ENCODE results near the gene DOCK11. TPM values are rescaled to one million over a fixed set of nuclear protein-coding genes. Genes with fewer than 3 reads are reported as not detected.

The DOCK11 gene
- total and polyA plus RNA-seq, 9 of the 15 experiments (the other 6 are each of a cell fraction or from before 2014, with no cell fraction given) = 41.8 to 77.8 (median 50.9) TPM

DNA sequence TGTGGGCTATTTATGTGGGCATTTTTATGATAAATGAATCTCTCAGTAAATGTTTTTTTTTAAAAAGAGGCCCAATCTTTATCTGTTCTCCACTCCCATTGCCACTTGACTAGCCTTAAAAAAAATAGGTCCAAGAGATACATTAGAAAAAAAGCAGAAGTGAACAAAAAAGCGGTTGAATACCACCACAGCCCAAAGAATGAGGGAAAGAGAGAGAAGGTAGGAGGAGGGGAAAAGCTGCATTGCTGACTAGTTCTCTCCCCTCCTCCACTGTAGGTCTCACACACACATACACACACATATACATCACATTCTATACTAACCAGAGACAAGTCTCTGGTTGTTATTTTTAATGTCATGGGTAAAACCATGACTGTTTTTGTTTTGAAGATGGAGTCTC lies 136.0 kb downstream of the DOCK11 start:
- Histone ChIP-seq H3K36me3 (ENCODE audit: control insufficient read depth, insufficient read depth, low read length) (peaks cover 80% of the 10 kb centered on the region), H3K9ac (ENCODE audit: insufficient read depth in 1 of 2, low read depth in 2 of 2, low read length in 2 of 2) (no peak overlapping the region), H3K9me3 (replicated peaks; ENCODE audit: control insufficient read depth, insufficient read depth, low read depth, low read length) (no peaks in the 10 kb centered on the region), H3K4me3 (no peak overlapping the region), H3K79me2 (ENCODE audit: control insufficient read depth, insufficient read depth, low read length) (no peaks in the 10 kb centered on the region), H3K9me1 (ENCODE audit: control insufficient read depth, insufficient read depth, low read length) (no peaks in the 10 kb centered on the region), H3K4me1 (replicated peaks in 1 of 2; ENCODE audit: control insufficient read depth in 2 of 2, insufficient read depth in 2 of 2, low read length in 2 of 2) (no peaks in the 10 kb centered on the region), H3K27ac (ENCODE audit: extremely low read depth, low read depth, low read length) (no peak overlapping the region), H4K20me1 (replicated peaks; ENCODE audit: control insufficient read depth, insufficient read depth, low read length) (no peaks in the 10 kb centered on the region), H3K4me2 (ENCODE audit: insufficient read depth, low read length) (no peak overlapping the region), H2AFZ (ENCODE audit: low read depth, low read length) (no peak overlapping the region), H3K27me3 (ENCODE audit: control insufficient read depth in 2 of 2, insufficient read depth in 2 of 2, low read length in 2 of 2) (no peaks in the 10 kb centered on the region)
- in situ Hi-C loops (cut with MboI) = no loop called here
- no peak for FAIRE-seq
- no peak for ATAC-seq
- BruUV-seq (replicated peaks) = no TSS peak
- WGBS (ENCODE audit: insufficient coverage, low coverage, missing lambda C conversion rate) = 63% methylated on average over 1 of the region's 1 CpG
- ChIA-PET POLR2A (no interaction called here), CTCF (ENCODE audit: low intra/inter-chr PET ratio) (no interaction called here)
- intact Hi-C loops (cut with micrococcal nuclease) = no loop called here
- TF ChIP-seq NCOA4 (IDR thresholded peaks at IDR 0.05; ENCODE audit: partially characterized antibody) = no peak
- peak; percentile 58; the same call in 1 of the 2 replicates for TF ChIP-seq SPI1 (IDR thresholded peaks at IDR 0.05; ENCODE audit: borderline replicate concordance, low read depth, low read length)
- no peak for DNase-seq (ENCODE audit: extremely low read depth in 1 of 4, low spot score in 3 of 4)

DNA sequence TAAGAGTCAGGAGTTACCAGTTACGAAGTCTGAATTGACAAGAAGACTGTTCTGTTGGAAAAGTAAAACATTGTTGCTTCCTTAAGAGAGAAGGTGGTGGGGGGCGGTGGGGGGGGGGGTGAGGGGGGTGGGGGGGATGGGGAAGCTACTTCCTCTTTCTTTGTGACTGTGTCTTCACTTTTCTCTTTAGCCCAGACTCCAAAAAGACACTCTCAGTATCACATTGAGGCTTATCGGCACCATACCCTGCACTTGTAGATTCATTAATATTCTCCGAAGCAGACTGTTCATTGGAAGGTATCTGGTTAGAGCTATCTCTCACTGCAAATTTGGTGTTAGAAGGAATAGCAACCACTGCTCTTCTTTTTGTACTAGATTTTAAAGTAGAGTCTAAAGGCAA lies 137.2 kb downstream of the DOCK11 start:
- intact Hi-C loops (cut with micrococcal nuclease) = no loop called here
- Histone ChIP-seq H3K9me1 (ENCODE audit: control insufficient read depth, insufficient read depth, low read length) (no peaks in the 10 kb centered on the region), H3K4me2 (ENCODE audit: insufficient read depth, low read length) (no peak overlapping the region), H3K9ac (ENCODE audit: insufficient read depth in 1 of 2, low read depth in 2 of 2, low read length in 2 of 2) (no peak overlapping the region), H3K9me3 (replicated peaks; ENCODE audit: control insufficient read depth, insufficient read depth, low read depth, low read length) (no peaks in the 10 kb centered on the region), H3K27ac (ENCODE audit: extremely low read depth, low read depth, low read length) (no peak overlapping the region), H2AFZ (ENCODE audit: low read depth, low read length) (no peak overlapping the region), H3K36me3 (ENCODE audit: control insufficient read depth, insufficient read depth, low read length) (peaks cover 74% of the 10 kb centered on the region), H3K4me3 (no peak overlapping the region), H3K4me1 (replicated peaks in 1 of 2; ENCODE audit: control insufficient read depth in 2 of 2, insufficient read depth in 2 of 2, low read length in 2 of 2) (no peaks in the 10 kb centered on the region), H3K79me2 (ENCODE audit: control insufficient read depth, insufficient read depth, low read length) (no peaks in the 10 kb centered on the region), H3K27me3 (ENCODE audit: control insufficient read depth in 2 of 2, insufficient read depth in 2 of 2, low read length in 2 of 2) (no peaks in the 10 kb centered on the region), H4K20me1 (replicated peaks; ENCODE audit: control insufficient read depth, insufficient read depth, low read length) (no peaks in the 10 kb centered on the region)
- no peak for FAIRE-seq
- 80% methylated on average over 3 of the region's 4 CpGs for WGBS (ENCODE audit: insufficient coverage, low coverage, missing lambda C conversion rate)
- POLR2A ChIA-PET = interaction anchor here (0.6 kb wide), 1 partner anchor 21 kb away, joined by 3 read pairs; no protein-coding TSS in a partner anchor
- no peak for TF ChIP-seq SMAD2 (IDR thresholded peaks at IDR 0.05; ENCODE audit: low read depth, low read length)
- TF ChIP-seq, protein P1, sequence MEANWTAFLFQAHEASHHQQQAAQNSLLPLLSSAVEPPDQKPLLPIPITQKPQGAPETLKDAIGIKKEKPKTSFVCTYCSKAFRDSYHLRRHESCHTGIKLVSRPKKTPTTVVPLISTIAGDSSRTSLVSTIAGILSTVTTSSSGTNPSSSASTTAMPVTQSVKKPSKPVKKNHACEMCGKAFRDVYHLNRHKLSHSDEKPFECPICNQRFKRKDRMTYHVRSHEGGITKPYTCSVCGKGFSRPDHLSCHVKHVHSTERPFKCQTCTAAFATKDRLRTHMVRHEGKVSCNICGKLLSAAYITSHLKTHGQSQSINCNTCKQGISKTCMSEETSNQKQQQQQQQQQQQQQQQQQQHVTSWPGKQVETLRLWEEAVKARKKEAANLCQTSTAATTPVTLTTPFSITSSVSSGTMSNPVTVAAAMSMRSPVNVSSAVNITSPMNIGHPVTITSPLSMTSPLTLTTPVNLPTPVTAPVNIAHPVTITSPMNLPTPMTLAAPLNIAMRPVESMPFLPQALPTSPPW (CRISPR knock-in tag; IDR thresholded peaks at IDR 0.05) = peak; percentile 63
- no peak for ATAC-seq
- BruUV-seq (replicated peaks) = no TSS peak
- DNase-seq (ENCODE audit: extremely low read depth in 1 of 4, low spot score in 3 of 4) = no peak
- in situ Hi-C loops (cut with MboI) = no loop called here
- CTCF ChIA-PET (ENCODE audit: low intra/inter-chr PET ratio) = no interaction called here
